ENCODE results near the gene TBKBP1. TPM values are rescaled to one million over a fixed set of nuclear protein-coding genes. Genes with fewer than 3 reads are reported as not detected.

TBKBP1 gene
- total and polyA plus RNA-seq, 2 donors (not counting 3 experiments of a cell fraction or from before 2014, with no cell fraction given) = 7.0 to 11.7 TPM

- Histone ChIP-seq H3K27ac (ENCODE audit: insufficient read depth, low read depth, low read length) (peak overlapping the region; percentile 46), H3K9me1 (replicated peaks; ENCODE audit: control insufficient read depth, extremely low read depth, insufficient read depth, low read length) (no peaks in the 10 kb centered on the region), H3K4me2 (ENCODE audit: insufficient read depth, low read length) (peak overlapping the region; percentile 17), H3K79me2 (ENCODE audit: control insufficient read depth, insufficient read depth, low read length) (no peaks in the 10 kb centered on the region), H3K27me3 (ENCODE audit: control insufficient read depth in 2 of 2, insufficient read depth in 2 of 2, low read length in 2 of 2) (no peaks in the 10 kb centered on the region), H3K4me1 (ENCODE audit: control insufficient read depth, extremely low read depth, insufficient read depth, low read length) (peaks cover 27% of the 10 kb centered on the region), H4K20me1 (replicated peaks; ENCODE audit: control insufficient read depth, extremely low read depth, insufficient read depth, low read length) (peaks cover 2% of the 10 kb centered on the region), H3K9me3 (replicated peaks; ENCODE audit: control insufficient read depth, insufficient read depth, low read length) (no peaks in the 10 kb centered on the region), H2AFZ (ENCODE audit: low read depth, low read length) (no peak overlapping the region), H3K36me3 (ENCODE audit: control insufficient read depth in 2 of 2, extremely low read depth in 1 of 2, insufficient read depth in 2 of 2, low read length in 2 of 2) (peaks cover 12 to 16% of the 10 kb centered on the region in 2 experiments), H3K4me3 (replicated peaks in 1 of 3; ENCODE audit: insufficient read depth in 1 of 3, low read depth in 1 of 3, low read length in 3 of 3) (no peak overlapping the region), H3K9ac (replicated peaks; ENCODE audit: extremely low read depth, insufficient read depth, low read length) (no peak overlapping the region)
- intact Hi-C loops (cut with micrococcal nuclease) (loop anchor here (5.0 kb wide), 1 partner anchor 34 kb away; no protein-coding TSS in a partner anchor), dilution Hi-C loops (cut with MboI; ENCODE audit: extremely low pct_ligation_motif_present, low sequenced_read_pairs) (no loop called here)
- peak; percentile 31 for TF ChIP-seq JUN (IDR thresholded peaks at IDR 0.05; ENCODE audit: borderline replicate concordance, insufficient read depth, insufficient read length, low read depth)
- TF ChIP-seq MYC (IDR thresholded peaks at IDR 0.05; ENCODE audit: low read depth, low read length) = no peak
- TF ChIP-seq FOS (IDR thresholded peaks at IDR 0.05; ENCODE audit: borderline replicate concordance, insufficient read depth, low read length) = peak; percentile 51
- peak; percentile 42 for TF ChIP-seq GATA2 (IDR thresholded peaks at IDR 0.05; ENCODE audit: insufficient read depth, insufficient read length, low read depth, low read length)
- TF ChIP-seq, protein P1, sequence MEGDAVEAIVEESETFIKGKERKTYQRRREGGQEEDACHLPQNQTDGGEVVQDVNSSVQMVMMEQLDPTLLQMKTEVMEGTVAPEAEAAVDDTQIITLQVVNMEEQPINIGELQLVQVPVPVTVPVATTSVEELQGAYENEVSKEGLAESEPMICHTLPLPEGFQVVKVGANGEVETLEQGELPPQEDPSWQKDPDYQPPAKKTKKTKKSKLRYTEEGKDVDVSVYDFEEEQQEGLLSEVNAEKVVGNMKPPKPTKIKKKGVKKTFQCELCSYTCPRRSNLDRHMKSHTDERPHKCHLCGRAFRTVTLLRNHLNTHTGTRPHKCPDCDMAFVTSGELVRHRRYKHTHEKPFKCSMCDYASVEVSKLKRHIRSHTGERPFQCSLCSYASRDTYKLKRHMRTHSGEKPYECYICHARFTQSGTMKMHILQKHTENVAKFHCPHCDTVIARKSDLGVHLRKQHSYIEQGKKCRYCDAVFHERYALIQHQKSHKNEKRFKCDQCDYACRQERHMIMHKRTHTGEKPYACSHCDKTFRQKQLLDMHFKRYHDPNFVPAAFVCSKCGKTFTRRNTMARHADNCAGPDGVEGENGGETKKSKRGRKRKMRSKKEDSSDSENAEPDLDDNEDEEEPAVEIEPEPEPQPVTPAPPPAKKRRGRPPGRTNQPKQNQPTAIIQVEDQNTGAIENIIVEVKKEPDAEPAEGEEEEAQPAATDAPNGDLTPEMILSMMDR (IDR thresholded peaks at IDR 0.05; ENCODE audit: extremely low read depth in 1 of 2, insufficient read depth in 1 of 2, low read depth in 1 of 2, low read length in 2 of 2) = no peak
- TF ChIP-seq EZH2 (IDR thresholded peaks at IDR 0.05; ENCODE audit: borderline replicate concordance, low read depth, low read length, severe bottlenecking) = no peak
- peak; percentile 56 for TF ChIP-seq POLR2A (IDR thresholded peaks at IDR 0.05; ENCODE audit: low read depth, low read length)
- TF ChIP-seq MAX (IDR thresholded peaks at IDR 0.05; ENCODE audit: insufficient read depth, insufficient read length) = no peak
- peak; percentile 27 for TF ChIP-seq POLR2AphosphoS5 (IDR thresholded peaks at IDR 0.05; ENCODE audit: insufficient read depth, low read depth, low read length)
- FAIRE-seq (no peak), DNase-seq (ENCODE audit: low read depth, low spot score) (peak; percentile 52)
- BruUV-seq (replicated peaks) = no TSS peak
- POLR2A ChIA-PET = no interaction called here
- CTCF ChIA-PET = interaction anchor here (0.7 to 1.9 kb wide), 7 partner anchors 8 to 103 kb away, joined by 3 to 8 read pairs (median 3); no protein-coding TSS in a partner anchor
Observed at GRCh38 chr17:47686664-47687327, 7.2 kb upstream of the TBKBP1 start.
